HUDEP-2 (cell line): ENCODE measurements around the gene SLC12A1.
A peak's percentile ranks its signal among the peaks of the same experiment; 100 is the strongest.

ENCODE experiments used
- DNase-seq, 76 experiments: peaks; one replicate each; lab custom pipeline; 2025; ENCODE audit not compliant: unreplicated experiment in 76 of 76; lab: John Stamatoyannopoulos, UW

The SLC12A1 gene

GRCh38 chr15:48239334-48239733 lies 33.2 kb downstream of the SLC12A1 start:
- no peak for DNase-seq

- DNase-seq: no peak
These were observed 35.9 kb downstream of the SLC12A1 start for GRCh38 chr15:48242015-48242414.

- DNase-seq: no peak
These were observed 36.4 kb downstream of the SLC12A1 start for GRCh38 chr15:48242535-48242934.

- DNase-seq: no peak
These were observed 38.8 kb downstream of the SLC12A1 start for GRCh38 chr15:48244921-48245320.

GRCh38 chr15:48248414-48248813 lies 42.3 kb downstream of the SLC12A1 start:
- DNase-seq: no peak

GRCh38 chr15:48250640-48251076 lies 44.6 kb downstream of the SLC12A1 start:
- peak in 32 of 76 experiments; percentile 1 to 58 (median 16) for DNase-seq

GRCh38 chr15:48253172-48253571 lies 47.1 kb downstream of the SLC12A1 start:
- no peak for DNase-seq

GRCh38 chr15:48265135-48265534 lies 59.0 kb downstream of the SLC12A1 start:
- no peak for DNase-seq

GRCh38 chr15:48266024-48266689 lies 60.1 kb downstream of the SLC12A1 start:
- DNase-seq: peak in 34 of 76 experiments; percentile 3 to 85 (median 42)

- DNase-seq: no peak
These were observed 61.7 kb downstream of the SLC12A1 start for GRCh38 chr15:48267766-48268165.

GRCh38 chr15:48273049-48273448 lies 66.9 kb downstream of the SLC12A1 start:
- no peak for DNase-seq

- no peak for DNase-seq
These were observed 72.6 kb downstream of the SLC12A1 start for GRCh38 chr15:48278666-48279065.

- no peak for DNase-seq
These were observed 73.5 kb downstream of the SLC12A1 start for GRCh38 chr15:48279608-48280007.

GRCh38 chr15:48281674-48282073 lies 75.6 kb downstream of the SLC12A1 start:
- no peak for DNase-seq

- no peak for DNase-seq
These were observed 76.1 kb downstream of the SLC12A1 start for GRCh38 chr15:48282216-48282615.

GRCh38 chr15:48283396-48284145 lies 77.5 kb downstream of the SLC12A1 start:
- DNase-seq: no peak

- peak in 41 of 76 experiments; percentile 1 to 75 (median 32) for DNase-seq
These were observed 79.5 kb downstream of the SLC12A1 start for GRCh38 chr15:48285329-48286214.

- DNase-seq: peak in 1 of 76 experiments; percentile 2
These were observed 83.5 kb downstream of the SLC12A1 start for GRCh38 chr15:48289628-48290027.

- DNase-seq: no peak
These were observed 86.4 kb downstream of the SLC12A1 start for GRCh38 chr15:48292458-48292857.

GRCh38 chr15:48297668-48298067 lies 91.6 kb downstream of the SLC12A1 start:
- DNase-seq: no peak

GRCh38 chr15:48298914-48299313 lies 92.8 kb downstream of the SLC12A1 start:
- DNase-seq: no peak
